Measurements from ENCODE around the gene CDC42BPG. TPM values are rescaled to one million over a fixed set of nuclear protein-coding genes. Genes with fewer than 3 reads are reported as not detected.

Gene CDC42BPG
- total and polyA plus RNA-seq, 10 of the 15 experiments (the other 5 are each of a cell fraction or from before 2014, with no cell fraction given), result 0.02 to 1.3 (median 0.09) TPM; not detected in 1

DNA sequence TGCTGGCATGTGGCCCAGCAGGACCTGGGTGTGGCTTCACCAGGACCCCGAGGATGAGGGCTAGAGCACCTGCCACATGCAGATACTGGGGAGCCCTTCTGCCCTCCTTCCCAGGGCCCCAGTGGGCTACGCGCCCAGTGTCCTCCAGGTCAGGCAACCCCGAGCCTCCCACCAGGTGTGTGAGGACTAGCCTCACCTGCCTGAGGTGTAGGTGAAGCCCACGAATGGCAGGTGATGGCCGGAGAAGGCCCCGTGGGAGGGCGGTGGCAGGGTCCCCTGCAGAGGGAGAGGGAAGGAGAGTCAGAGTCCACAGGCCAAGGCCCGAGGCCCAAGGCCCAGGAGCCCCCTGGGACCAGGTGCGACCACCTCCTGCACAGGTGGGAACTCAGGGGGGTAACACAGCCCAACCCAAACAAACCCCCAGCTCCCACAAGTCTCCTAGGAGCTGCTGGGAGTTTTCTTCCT lies 6.5 kb downstream of the CDC42BPG start:
- Histone ChIP-seq H3K27me3 (replicated peaks in 1 of 2; ENCODE audit: control insufficient read depth in 2 of 2, insufficient read depth in 2 of 2, low read length in 1 of 2) (no peaks in the 10 kb centered on the region), H3K4me1 (ENCODE audit: control insufficient read depth, insufficient read depth, low read length) (peaks cover 3% of the 10 kb centered on the region; the same call in 1 of the 2 replicates), H3K9ac (ENCODE audit: control insufficient read depth, insufficient read depth, low read length) (no peak overlapping the region), H2AFZ (ENCODE audit: control insufficient read depth, low read depth, low read length) (no peak overlapping the region), H3K4me2 (ENCODE audit: control insufficient read depth, insufficient read depth) (no peak overlapping the region), H3K4me3 (no peak overlapping the region), H3K27ac (ENCODE audit: control insufficient read depth, insufficient read depth) (no peak overlapping the region), H3K9me3 (replicated peaks; ENCODE audit: control insufficient read depth, insufficient read depth, low read length) (no peaks in the 10 kb centered on the region), H4K20me1 (ENCODE audit: control insufficient read depth, insufficient read depth) (no peaks in the 10 kb centered on the region), H3K79me2 (ENCODE audit: control insufficient read depth, insufficient read depth, low read length) (no peaks in the 10 kb centered on the region), H3K36me3 (ENCODE audit: control insufficient read depth in 2 of 2, insufficient read depth in 2 of 2, low read length in 1 of 2) (no peaks in the 10 kb centered on the region)
- ChIA-PET RAD21 (ENCODE audit: unreplicated experiment) (no interaction called here), SMC1A (ENCODE audit: uncharacterized antibody, unreplicated experiment) (no interaction called here), POLR2A (no interaction called here), CTCF (interaction anchor here (1.6 kb wide), 1 partner anchor 10 kb away, joined by 3 read pairs; no protein-coding TSS in a partner anchor)
- FAIRE-seq (no peak), ATAC-seq (no peak), DNase-seq (ENCODE audit: low read depth, low spot score) (no peak)
- no TSS peak for BruUV-seq (replicated peaks)
- intact Hi-C loops (cut with micrococcal nuclease; ENCODE audit: unreplicated experiment) (no loop called here), in situ Hi-C loops (cut with MboI) (no loop called here)
- TF ChIP-seq BCL11A (IDR thresholded peaks at IDR 0.05; ENCODE audit: low read depth, low read length), result no peak
- TF ChIP-seq, protein P1, sequence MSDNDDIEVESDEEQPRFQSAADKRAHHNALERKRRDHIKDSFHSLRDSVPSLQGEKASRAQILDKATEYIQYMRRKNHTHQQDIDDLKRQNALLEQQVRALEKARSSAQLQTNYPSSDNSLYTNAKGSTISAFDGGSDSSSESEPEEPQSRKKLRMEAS (IDR thresholded peaks at IDR 0.05; ENCODE audit: low read depth, low read length), result no peak
- no peak for TF ChIP-seq TARDBP (IDR thresholded peaks at IDR 0.05; ENCODE audit: borderline replicate concordance)
- no peak for TF ChIP-seq POLR2AphosphoS2 (IDR thresholded peaks at IDR 0.05; ENCODE audit: low read depth, low read length)
- TF ChIP-seq, protein P2, sequence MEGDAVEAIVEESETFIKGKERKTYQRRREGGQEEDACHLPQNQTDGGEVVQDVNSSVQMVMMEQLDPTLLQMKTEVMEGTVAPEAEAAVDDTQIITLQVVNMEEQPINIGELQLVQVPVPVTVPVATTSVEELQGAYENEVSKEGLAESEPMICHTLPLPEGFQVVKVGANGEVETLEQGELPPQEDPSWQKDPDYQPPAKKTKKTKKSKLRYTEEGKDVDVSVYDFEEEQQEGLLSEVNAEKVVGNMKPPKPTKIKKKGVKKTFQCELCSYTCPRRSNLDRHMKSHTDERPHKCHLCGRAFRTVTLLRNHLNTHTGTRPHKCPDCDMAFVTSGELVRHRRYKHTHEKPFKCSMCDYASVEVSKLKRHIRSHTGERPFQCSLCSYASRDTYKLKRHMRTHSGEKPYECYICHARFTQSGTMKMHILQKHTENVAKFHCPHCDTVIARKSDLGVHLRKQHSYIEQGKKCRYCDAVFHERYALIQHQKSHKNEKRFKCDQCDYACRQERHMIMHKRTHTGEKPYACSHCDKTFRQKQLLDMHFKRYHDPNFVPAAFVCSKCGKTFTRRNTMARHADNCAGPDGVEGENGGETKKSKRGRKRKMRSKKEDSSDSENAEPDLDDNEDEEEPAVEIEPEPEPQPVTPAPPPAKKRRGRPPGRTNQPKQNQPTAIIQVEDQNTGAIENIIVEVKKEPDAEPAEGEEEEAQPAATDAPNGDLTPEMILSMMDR (IDR thresholded peaks at IDR 0.05 in 2 of 3, conservative IDR thresholded peaks at IDR 0.05 in 1 of 3; ENCODE audit: control insufficient read depth in 2 of 3, extremely low read depth in 1 of 3, insufficient read depth in 1 of 3, low read depth in 3 of 3, low read length in 3 of 3), result no peak
- no peak for TF ChIP-seq CREM (IDR thresholded peaks at IDR 0.05; ENCODE audit: low read depth)
- TF ChIP-seq SMAD5 (IDR thresholded peaks at IDR 0.05; ENCODE audit: low read depth), result no peak
- TF ChIP-seq, protein P3, sequence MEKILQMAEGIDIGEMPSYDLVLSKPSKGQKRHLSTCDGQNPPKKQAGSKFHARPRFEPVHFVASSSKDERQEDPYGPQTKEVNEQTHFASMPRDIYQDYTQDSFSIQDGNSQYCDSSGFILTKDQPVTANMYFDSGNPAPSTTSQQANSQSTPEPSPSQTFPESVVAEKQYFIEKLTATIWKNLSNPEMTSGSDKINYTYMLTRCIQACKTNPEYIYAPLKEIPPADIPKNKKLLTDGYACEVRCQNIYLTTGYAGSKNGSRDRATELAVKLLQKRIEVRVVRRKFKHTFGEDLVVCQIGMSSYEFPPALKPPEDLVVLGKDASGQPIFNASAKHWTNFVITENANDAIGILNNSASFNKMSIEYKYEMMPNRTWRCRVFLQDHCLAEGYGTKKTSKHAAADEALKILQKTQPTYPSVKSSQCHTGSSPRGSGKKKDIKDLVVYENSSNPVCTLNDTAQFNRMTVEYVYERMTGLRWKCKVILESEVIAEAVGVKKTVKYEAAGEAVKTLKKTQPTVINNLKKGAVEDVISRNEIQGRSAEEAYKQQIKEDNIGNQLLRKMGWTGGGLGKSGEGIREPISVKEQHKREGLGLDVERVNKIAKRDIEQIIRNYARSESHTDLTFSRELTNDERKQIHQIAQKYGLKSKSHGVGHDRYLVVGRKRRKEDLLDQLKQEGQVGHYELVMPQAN (conservative IDR thresholded peaks at IDR 0.05), result no peak
- no peak for TF ChIP-seq SPI1 (IDR thresholded peaks at IDR 0.05; ENCODE audit: borderline replicate concordance, insufficient read depth, low read depth, low read length)
- 74% methylated on average over 10 of the region's 10 CpGs for WGBS (ENCODE audit: insufficient coverage, insufficient replicate concordance, low lambda C conversion rate, missing lambda C conversion rate)
